ENCODE data around the gene CAMTA1. TPM values are rescaled to one million over a fixed set of nuclear protein-coding genes. Genes with fewer than 3 reads are reported as not detected.

The CAMTA1 gene
- polyA plus RNA-seq, 1 of the 3 experiments (the other 2 are of a cell fraction) = 63.1 TPM

GRCh38 chr1:7233646-7234470, 448.6 kb downstream of the CAMTA1 start:
- Histone ChIP-seq H2AFZ (ENCODE audit: low read depth) (no peak overlapping the region), H3K9me3 (no peaks in the 10 kb centered on the region), H3K4me2 (no peak overlapping the region), H3K4me1 (ENCODE audit: control insufficient read depth in 1 of 2, insufficient read depth in 2 of 2, low read depth in 1 of 2, low read length in 1 of 2) (peaks cover 0 to 11% of the 10 kb centered on the region in 2 experiments; a peak in 1 of 4 replicates), H3F3A (replicated peaks; ENCODE audit: insufficient read depth) (no peaks in the 10 kb centered on the region), H3K36me3 (replicated peaks in 1 of 2; ENCODE audit: control insufficient read depth in 1 of 2, insufficient read depth in 2 of 2, low read length in 1 of 2) (no peaks in the 10 kb centered on the region), H4K20me1 (ENCODE audit: insufficient read depth) (no peaks in the 10 kb centered on the region), H3K9ac (no peak overlapping the region), H3K9me2 (no peaks in the 10 kb centered on the region), H3K79me2 (ENCODE audit: insufficient read depth) (no peaks in the 10 kb centered on the region), H3K27me3 (ENCODE audit: insufficient read depth) (no peaks in the 10 kb centered on the region), H3K4me3 (ENCODE audit: low read depth in 2 of 2, low read length in 1 of 2) (no peak overlapping the region), H3K27ac (ENCODE audit: low read depth in 2 of 2, low read length in 1 of 2) (no peak overlapping the region)
- DNase-seq = no peak
- 93% methylated on average over 28 of the region's 28 CpGs for WGBS (ENCODE audit: low lambda C conversion rate)
- ChIA-PET POLR2A (no interaction called here), CTCF (no interaction called here)
- TF ChIP-seq RCOR1 (IDR thresholded peaks at IDR 0.05; ENCODE audit: low read length) = no peak
- TF ChIP-seq RXRA (IDR thresholded peaks at IDR 0.05; ENCODE audit: borderline replicate concordance, low read depth) = no peak
- no peak for TF ChIP-seq SIN3A (IDR thresholded peaks at IDR 0.05; ENCODE audit: borderline replicate concordance, low read depth, low read length)
- TF ChIP-seq TEAD4 (IDR thresholded peaks at IDR 0.05; ENCODE audit: borderline replicate concordance, insufficient read depth) = no peak
- no peak for TF ChIP-seq PBX3 (IDR thresholded peaks at IDR 0.05)
- no peak for TF ChIP-seq FOXJ3 (CRISPR knock-in tag; IDR thresholded peaks at IDR 0.05)
- TF ChIP-seq, protein P1, sequence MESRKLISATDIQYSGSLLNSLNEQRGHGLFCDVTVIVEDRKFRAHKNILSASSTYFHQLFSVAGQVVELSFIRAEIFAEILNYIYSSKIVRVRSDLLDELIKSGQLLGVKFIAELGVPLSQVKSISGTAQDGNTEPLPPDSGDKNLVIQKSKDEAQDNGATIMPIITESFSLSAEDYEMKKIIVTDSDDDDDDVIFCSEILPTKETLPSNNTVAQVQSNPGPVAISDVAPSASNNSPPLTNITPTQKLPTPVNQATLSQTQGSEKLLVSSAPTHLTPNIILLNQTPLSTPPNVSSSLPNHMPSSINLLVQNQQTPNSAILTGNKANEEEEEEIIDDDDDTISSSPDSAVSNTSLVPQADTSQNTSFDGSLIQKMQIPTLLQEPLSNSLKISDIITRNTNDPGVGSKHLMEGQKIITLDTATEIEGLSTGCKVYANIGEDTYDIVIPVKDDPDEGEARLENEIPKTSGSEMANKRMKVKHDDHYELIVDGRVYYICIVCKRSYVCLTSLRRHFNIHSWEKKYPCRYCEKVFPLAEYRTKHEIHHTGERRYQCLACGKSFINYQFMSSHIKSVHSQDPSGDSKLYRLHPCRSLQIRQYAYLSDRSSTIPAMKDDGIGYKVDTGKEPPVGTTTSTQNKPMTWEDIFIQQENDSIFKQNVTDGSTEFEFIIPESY (IDR thresholded peaks at IDR 0.05; ENCODE audit: borderline replicate concordance, low read depth) = no peak

GRCh38 chr1:7234471-7234755, 449.2 kb downstream of the CAMTA1 start:
- TF ChIP-seq MEF2A (IDR thresholded peaks at IDR 0.05; ENCODE audit: borderline replicate concordance, low read depth) = no peak
- no peak for TF ChIP-seq YY1 (IDR thresholded peaks at IDR 0.05; ENCODE audit: low read depth)
- TF ChIP-seq FOSL2 (IDR thresholded peaks at IDR 0.05; ENCODE audit: borderline replicate concordance, low read depth) = no peak
- no peak for TF ChIP-seq RCOR1 (IDR thresholded peaks at IDR 0.05; ENCODE audit: low read length)
- TF ChIP-seq TCF12 (IDR thresholded peaks at IDR 0.05) = no peak
- TF ChIP-seq MAX (IDR thresholded peaks at IDR 0.05; ENCODE audit: low read depth) = no peak
- TF ChIP-seq, protein P1 (IDR thresholded peaks at IDR 0.05; ENCODE audit: borderline replicate concordance, low read depth) = no peak
- TF ChIP-seq GATA2 (CRISPR knock-in tag; IDR thresholded peaks at IDR 0.05) = no peak
- no peak for TF ChIP-seq JUND (IDR thresholded peaks at IDR 0.05)
- TF ChIP-seq GABPA (IDR thresholded peaks at IDR 0.05; ENCODE audit: low read depth) = no peak
- TF ChIP-seq SIN3A (IDR thresholded peaks at IDR 0.05; ENCODE audit: borderline replicate concordance, low read depth, low read length) = no peak
- no peak for TF ChIP-seq CHD2 (IDR thresholded peaks at IDR 0.05; ENCODE audit: low read length, partially characterized antibody)
- no peak for TF ChIP-seq PBX3 (IDR thresholded peaks at IDR 0.05)
- no peak for DNase-seq
- no peaks in the 10 kb centered on the region for H3K27me3 ChIP-seq (ENCODE audit: insufficient read depth)
- H2AFZ ChIP-seq (ENCODE audit: low read depth) = no peak overlapping the region
- H3K79me2 ChIP-seq (ENCODE audit: insufficient read depth) = no peaks in the 10 kb centered on the region
- H3K9me2 ChIP-seq = no peaks in the 10 kb centered on the region
- WGBS (ENCODE audit: low lambda C conversion rate) = 93% methylated on average over 9 of the region's 9 CpGs
- ChIA-PET POLR2A (no interaction called here), CTCF (no interaction called here)
- no peak overlapping the region for H3K4me2 ChIP-seq
- no peak overlapping the region for H3K27ac ChIP-seq (ENCODE audit: low read depth in 2 of 2, low read length in 1 of 2)
- H3K9me3 ChIP-seq = no peaks in the 10 kb centered on the region
- no peaks in the 10 kb centered on the region for H3K36me3 ChIP-seq (replicated peaks in 1 of 2; ENCODE audit: control insufficient read depth in 1 of 2, insufficient read depth in 2 of 2, low read length in 1 of 2)
- no peaks in the 10 kb centered on the region for H3F3A ChIP-seq (replicated peaks; ENCODE audit: insufficient read depth)
- H3K4me3 ChIP-seq (ENCODE audit: low read depth in 2 of 2, low read length in 1 of 2) = no peak overlapping the region
- peaks cover 0 to 8% of the 10 kb centered on the region in 2 experiments; a peak in 1 of 4 replicates for H3K4me1 ChIP-seq (ENCODE audit: control insufficient read depth in 1 of 2, insufficient read depth in 2 of 2, low read depth in 1 of 2, low read length in 1 of 2)
- H4K20me1 ChIP-seq (ENCODE audit: insufficient read depth) = no peaks in the 10 kb centered on the region
- no peak overlapping the region for H3K9ac ChIP-seq
